ENCODE data around the gene NDP.

NDP gene, protein sequence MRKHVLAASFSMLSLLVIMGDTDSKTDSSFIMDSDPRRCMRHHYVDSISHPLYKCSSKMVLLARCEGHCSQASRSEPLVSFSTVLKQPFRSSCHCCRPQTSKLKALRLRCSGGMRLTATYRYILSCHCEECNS

DNA sequence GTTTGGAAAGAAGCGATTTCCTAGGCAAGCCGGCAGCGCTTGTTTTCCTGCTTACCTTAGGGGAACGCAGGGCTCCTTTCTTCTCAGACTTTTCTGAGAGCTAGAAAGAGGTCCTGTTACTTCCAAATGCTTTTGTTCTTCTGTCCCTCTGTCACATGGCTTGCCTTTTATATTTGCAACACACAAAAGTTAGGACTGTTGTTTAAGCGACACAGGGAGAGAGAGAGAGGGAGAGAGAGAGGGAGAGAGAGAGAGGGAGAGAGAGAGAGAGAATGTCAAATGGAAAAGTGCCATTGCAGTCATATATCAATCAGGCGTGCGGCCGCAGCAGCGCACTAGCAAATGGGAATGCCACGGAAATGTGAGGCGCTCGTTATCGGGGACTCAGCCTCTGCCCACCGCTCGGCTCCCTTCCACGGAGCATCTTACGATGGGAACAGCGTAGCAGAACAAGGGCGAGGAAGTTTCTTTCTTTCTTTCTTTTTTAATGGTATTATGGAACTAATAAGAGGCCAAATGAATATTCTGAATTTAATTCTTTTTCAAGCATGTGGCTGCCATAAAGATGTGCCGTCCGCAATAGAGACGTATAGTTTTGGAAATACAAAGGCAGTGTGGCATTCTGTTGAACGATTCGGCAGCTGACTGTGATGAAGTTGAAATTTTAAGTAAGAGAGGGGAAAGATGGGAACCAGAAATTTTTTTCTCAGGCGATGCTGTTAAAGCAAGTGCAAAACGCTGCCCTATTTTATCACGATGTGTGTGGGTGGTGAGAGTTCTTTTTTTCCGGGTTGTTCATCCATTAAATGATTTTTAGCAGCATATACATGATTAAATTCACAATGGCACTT lies at the start of gene NDP:
Gene NDP, minus strand, starts transcription at position 142 of the 851 bp plus-strand sequence. CDS start 14,745 bp downstream, outside the sequence.
- peak within 1 kb of the TSS; percentile 37 to 53 for H3K4me3 ChIP-seq (ENCODE audit: low read length in 2 of 2)
- no peak within 1 kb of the TSS for H3K27ac ChIP-seq (ENCODE audit: low read depth in 2 of 2, low read length in 2 of 2)
- peak within 1 kb of the TSS in 1 of 2 donors; percentile 14 for H3K9ac ChIP-seq (ENCODE audit: low read depth in 1 of 2, low read length in 2 of 2)
- peaks cover 24 to 30% of the 10 kb centered on the region in 2 donors for H3K27me3 ChIP-seq (ENCODE audit: control insufficient read depth in 2 of 2, insufficient read depth in 2 of 2, low read length in 2 of 2)
- H3K4me1 ChIP-seq (ENCODE audit: control insufficient read depth in 2 of 2, insufficient read depth in 2 of 2, low read length in 2 of 2): peaks cover 0 to 7% of the 10 kb centered on the region in 2 donors
- no peaks in the 10 kb centered on the region for H3K36me3 ChIP-seq (ENCODE audit: control insufficient read depth in 2 of 2, insufficient read depth in 2 of 2, low read length in 2 of 2)
- H3K9me3 ChIP-seq (ENCODE audit: control insufficient read depth in 2 of 2, low read length in 2 of 2): no peaks in the 10 kb centered on the region

GRCh38 chrX:44022964-44023363 lies 49.8 kb upstream of the NDP start:
- Histone ChIP-seq H3K27ac (ENCODE audit: low read depth in 2 of 2, low read length in 2 of 2) (no peak overlapping the region), H3K9me3 (ENCODE audit: control insufficient read depth in 2 of 2, low read length in 2 of 2) (no peaks in the 10 kb centered on the region), H3K4me1 (ENCODE audit: control insufficient read depth in 2 of 2, insufficient read depth in 2 of 2, low read length in 2 of 2) (no peaks in the 10 kb centered on the region), H3K36me3 (ENCODE audit: control insufficient read depth in 2 of 2, insufficient read depth in 2 of 2, low read length in 2 of 2) (no peaks in the 10 kb centered on the region), H3K4me3 (ENCODE audit: low read length in 2 of 2) (no peak overlapping the region), H3K9ac (ENCODE audit: low read depth in 1 of 2, low read length in 2 of 2) (no peak overlapping the region), H3K27me3 (ENCODE audit: control insufficient read depth in 2 of 2, insufficient read depth in 2 of 2, low read length in 2 of 2) (no peaks in the 10 kb centered on the region)

- H3K4me3 ChIP-seq (ENCODE audit: low read length in 2 of 2): no peak overlapping the region
- H3K36me3 ChIP-seq (ENCODE audit: control insufficient read depth in 2 of 2, insufficient read depth in 2 of 2, low read length in 2 of 2): no peaks in the 10 kb centered on the region
- no peaks in the 10 kb centered on the region for H3K4me1 ChIP-seq (ENCODE audit: control insufficient read depth in 2 of 2, insufficient read depth in 2 of 2, low read length in 2 of 2)
- no peak overlapping the region for H3K9ac ChIP-seq (ENCODE audit: low read depth in 1 of 2, low read length in 2 of 2)
- no peak overlapping the region for H3K27ac ChIP-seq (ENCODE audit: low read depth in 2 of 2, low read length in 2 of 2)
- no peaks in the 10 kb centered on the region for H3K27me3 ChIP-seq (ENCODE audit: control insufficient read depth in 2 of 2, insufficient read depth in 2 of 2, low read length in 2 of 2)
- H3K9me3 ChIP-seq (ENCODE audit: control insufficient read depth in 2 of 2, low read length in 2 of 2): no peaks in the 10 kb centered on the region
Measured at GRCh38 chrX:44020693-44021092, 47.5 kb upstream of the NDP start.

- Histone ChIP-seq H3K27ac (ENCODE audit: low read depth in 2 of 2, low read length in 2 of 2) (no peak overlapping the region), H3K4me3 (ENCODE audit: low read length in 2 of 2) (no peak overlapping the region), H3K9me3 (ENCODE audit: control insufficient read depth in 2 of 2, low read length in 2 of 2) (no peaks in the 10 kb centered on the region), H3K36me3 (ENCODE audit: control insufficient read depth in 2 of 2, insufficient read depth in 2 of 2, low read length in 2 of 2) (no peaks in the 10 kb centered on the region), H3K4me1 (ENCODE audit: control insufficient read depth in 2 of 2, insufficient read depth in 2 of 2, low read length in 2 of 2) (no peaks in the 10 kb centered on the region), H3K9ac (ENCODE audit: low read depth in 1 of 2, low read length in 2 of 2) (no peak overlapping the region), H3K27me3 (ENCODE audit: control insufficient read depth in 2 of 2, insufficient read depth in 2 of 2, low read length in 2 of 2) (no peaks in the 10 kb centered on the region)
Measured at GRCh38 chrX:44019911-44020310, 46.7 kb upstream of the NDP start.

- H3K4me1 ChIP-seq (ENCODE audit: control insufficient read depth in 2 of 2, insufficient read depth in 2 of 2, low read length in 2 of 2): no peaks in the 10 kb centered on the region
- no peaks in the 10 kb centered on the region for H3K9me3 ChIP-seq (ENCODE audit: control insufficient read depth in 2 of 2, low read length in 2 of 2)
- H3K9ac ChIP-seq (ENCODE audit: low read depth in 1 of 2, low read length in 2 of 2): no peak overlapping the region
- no peaks in the 10 kb centered on the region for H3K27me3 ChIP-seq (ENCODE audit: control insufficient read depth in 2 of 2, insufficient read depth in 2 of 2, low read length in 2 of 2)
- H3K27ac ChIP-seq (ENCODE audit: low read depth in 2 of 2, low read length in 2 of 2): no peak overlapping the region
- no peak overlapping the region for H3K4me3 ChIP-seq (ENCODE audit: low read length in 2 of 2)
- H3K36me3 ChIP-seq (ENCODE audit: control insufficient read depth in 2 of 2, insufficient read depth in 2 of 2, low read length in 2 of 2): no peaks in the 10 kb centered on the region
Measured at GRCh38 chrX:44017676-44018075, 44.5 kb upstream of the NDP start.

DNA sequence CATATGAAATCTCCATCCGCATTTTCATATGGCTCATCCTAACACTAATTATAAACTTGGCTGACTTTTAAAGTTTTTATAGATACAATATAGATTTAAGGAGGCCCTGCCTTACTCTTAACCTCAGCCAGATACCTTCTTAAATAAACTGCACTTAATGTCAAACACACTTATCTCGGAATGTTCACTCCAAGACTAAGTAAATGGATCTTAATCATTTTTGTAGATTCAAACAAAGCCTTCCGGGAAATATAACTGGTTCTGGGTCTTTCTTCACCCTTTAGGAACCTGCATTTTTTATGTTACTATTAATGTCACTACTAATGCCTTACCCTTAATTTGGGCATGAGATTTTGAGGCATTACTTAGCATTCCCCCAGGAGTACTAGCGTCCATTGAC lies 43.7 kb upstream of the NDP start:
- no peak overlapping the region for H3K4me3 ChIP-seq (ENCODE audit: low read length in 2 of 2)
- H3K9me3 ChIP-seq (ENCODE audit: control insufficient read depth in 2 of 2, low read length in 2 of 2): no peaks in the 10 kb centered on the region
- no peak overlapping the region for H3K27ac ChIP-seq (ENCODE audit: low read depth in 2 of 2, low read length in 2 of 2)
- no peaks in the 10 kb centered on the region for H3K36me3 ChIP-seq (ENCODE audit: control insufficient read depth in 2 of 2, insufficient read depth in 2 of 2, low read length in 2 of 2)
- H3K4me1 ChIP-seq (ENCODE audit: control insufficient read depth in 2 of 2, insufficient read depth in 2 of 2, low read length in 2 of 2): no peaks in the 10 kb centered on the region
- no peak overlapping the region for H3K9ac ChIP-seq (ENCODE audit: low read depth in 1 of 2, low read length in 2 of 2)
- H3K27me3 ChIP-seq (ENCODE audit: control insufficient read depth in 2 of 2, insufficient read depth in 2 of 2, low read length in 2 of 2): no peaks in the 10 kb centered on the region

DNA sequence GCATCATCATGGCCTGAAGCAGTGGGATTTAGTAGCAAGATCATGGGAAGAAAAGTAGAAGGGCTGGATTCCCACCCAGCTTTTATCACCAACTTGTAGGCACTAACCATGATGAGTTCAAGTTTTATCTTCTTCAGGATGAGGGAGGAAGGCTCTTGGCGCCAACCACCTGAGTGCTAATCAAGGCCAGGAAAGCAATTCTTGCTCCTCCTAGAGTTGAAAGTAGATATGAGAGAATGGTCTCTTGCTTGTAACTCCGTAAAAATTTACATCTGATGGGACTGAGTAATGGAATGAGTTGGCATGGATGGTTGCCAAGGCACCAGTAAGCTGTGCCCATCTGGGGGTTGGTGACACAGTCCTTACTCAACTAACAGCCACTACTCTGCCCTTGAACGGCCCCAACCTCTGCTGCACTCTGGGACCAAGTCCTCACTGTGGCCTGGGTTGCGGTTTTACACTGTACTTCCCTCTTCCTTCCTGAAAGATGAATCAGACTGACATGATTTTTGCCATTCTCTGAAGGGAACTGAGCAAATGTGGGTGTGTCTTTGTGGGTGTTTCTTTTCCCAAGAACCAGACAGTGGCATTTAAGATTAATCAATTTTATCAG lies 39.4 kb upstream of the NDP start:
- no peaks in the 10 kb centered on the region for H3K27me3 ChIP-seq (ENCODE audit: control insufficient read depth in 2 of 2, insufficient read depth in 2 of 2, low read length in 2 of 2)
- H3K9ac ChIP-seq (ENCODE audit: low read depth in 1 of 2, low read length in 2 of 2): no peak overlapping the region
- no peaks in the 10 kb centered on the region for H3K4me1 ChIP-seq (ENCODE audit: control insufficient read depth in 2 of 2, insufficient read depth in 2 of 2, low read length in 2 of 2)
- no peaks in the 10 kb centered on the region for H3K36me3 ChIP-seq (ENCODE audit: control insufficient read depth in 2 of 2, insufficient read depth in 2 of 2, low read length in 2 of 2)
- no peak overlapping the region for H3K4me3 ChIP-seq (ENCODE audit: low read length in 2 of 2)
- no peaks in the 10 kb centered on the region for H3K9me3 ChIP-seq (ENCODE audit: control insufficient read depth in 2 of 2, low read length in 2 of 2)
- H3K27ac ChIP-seq (ENCODE audit: low read depth in 2 of 2, low read length in 2 of 2): no peak overlapping the region

- no peaks in the 10 kb centered on the region for H3K4me1 ChIP-seq (ENCODE audit: control insufficient read depth in 2 of 2, insufficient read depth in 2 of 2, low read length in 2 of 2)
- H3K9ac ChIP-seq (ENCODE audit: low read depth in 1 of 2, low read length in 2 of 2): no peak overlapping the region
- no peaks in the 10 kb centered on the region for H3K27me3 ChIP-seq (ENCODE audit: control insufficient read depth in 2 of 2, insufficient read depth in 2 of 2, low read length in 2 of 2)
- H3K27ac ChIP-seq (ENCODE audit: low read depth in 2 of 2, low read length in 2 of 2): no peak overlapping the region
- no peaks in the 10 kb centered on the region for H3K36me3 ChIP-seq (ENCODE audit: control insufficient read depth in 2 of 2, insufficient read depth in 2 of 2, low read length in 2 of 2)
- H3K4me3 ChIP-seq (ENCODE audit: low read length in 2 of 2): no peak overlapping the region
- H3K9me3 ChIP-seq (ENCODE audit: control insufficient read depth in 2 of 2, low read length in 2 of 2): no peaks in the 10 kb centered on the region
Measured at GRCh38 chrX:44011506-44011905, 38.3 kb upstream of the NDP start.

- no peak overlapping the region for H3K9ac ChIP-seq (ENCODE audit: low read depth in 1 of 2, low read length in 2 of 2)
- no peaks in the 10 kb centered on the region for H3K36me3 ChIP-seq (ENCODE audit: control insufficient read depth in 2 of 2, insufficient read depth in 2 of 2, low read length in 2 of 2)
- H3K4me3 ChIP-seq (ENCODE audit: low read length in 2 of 2): no peak overlapping the region
- no peaks in the 10 kb centered on the region for H3K27me3 ChIP-seq (ENCODE audit: control insufficient read depth in 2 of 2, insufficient read depth in 2 of 2, low read length in 2 of 2)
- no peak overlapping the region for H3K27ac ChIP-seq (ENCODE audit: low read depth in 2 of 2, low read length in 2 of 2)
- H3K9me3 ChIP-seq (ENCODE audit: control insufficient read depth in 2 of 2, low read length in 2 of 2): no peaks in the 10 kb centered on the region
- H3K4me1 ChIP-seq (ENCODE audit: control insufficient read depth in 2 of 2, insufficient read depth in 2 of 2, low read length in 2 of 2): no peaks in the 10 kb centered on the region
Measured at GRCh38 chrX:44010626-44011025, 37.4 kb upstream of the NDP start.

DNA sequence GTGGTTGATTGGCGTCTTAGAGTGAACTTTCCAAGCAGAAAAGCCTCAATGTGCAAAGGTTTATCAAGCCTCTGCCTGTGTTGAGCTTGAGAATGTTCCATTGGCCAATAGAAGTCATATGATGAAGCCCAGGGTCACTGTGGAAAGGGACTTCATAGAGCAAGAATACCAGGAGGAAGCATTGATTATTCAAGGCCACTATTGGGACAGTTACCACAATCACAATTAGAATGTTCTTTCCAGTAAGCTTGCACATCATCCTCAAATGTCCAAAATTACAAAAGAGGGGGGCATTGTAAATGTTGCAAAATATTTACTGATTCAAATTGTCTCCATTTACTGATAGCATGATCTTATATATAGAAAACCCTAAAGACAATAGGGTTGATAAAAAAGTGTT lies 32.9 kb upstream of the NDP start:
- Histone ChIP-seq H3K36me3 (ENCODE audit: control insufficient read depth in 2 of 2, insufficient read depth in 2 of 2, low read length in 2 of 2) (no peaks in the 10 kb centered on the region), H3K9me3 (ENCODE audit: control insufficient read depth in 2 of 2, low read length in 2 of 2) (no peaks in the 10 kb centered on the region), H3K9ac (ENCODE audit: low read depth in 1 of 2, low read length in 2 of 2) (no peak overlapping the region), H3K27ac (ENCODE audit: low read depth in 2 of 2, low read length in 2 of 2) (no peak overlapping the region), H3K4me3 (ENCODE audit: low read length in 2 of 2) (no peak overlapping the region), H3K27me3 (ENCODE audit: control insufficient read depth in 2 of 2, insufficient read depth in 2 of 2, low read length in 2 of 2) (no peaks in the 10 kb centered on the region), H3K4me1 (ENCODE audit: control insufficient read depth in 2 of 2, insufficient read depth in 2 of 2, low read length in 2 of 2) (no peaks in the 10 kb centered on the region)
